ENCODE data around the gene KRTAP4-8. TPM values are rescaled to one million over a fixed set of nuclear protein-coding genes. Genes with fewer than 3 reads are reported as not detected.
"Not testable (repeated sequence)": the region's sequence is repeated elsewhere in the genome, so short reads cannot be mapped to it uniquely, and the experiment has no call there.

KRTAP4-8 gene
- total and polyA plus RNA-seq, 2 of the 13 experiments (the other 11 are each of a cell fraction or from before 2014, with no cell fraction given): not detected

DNA sequence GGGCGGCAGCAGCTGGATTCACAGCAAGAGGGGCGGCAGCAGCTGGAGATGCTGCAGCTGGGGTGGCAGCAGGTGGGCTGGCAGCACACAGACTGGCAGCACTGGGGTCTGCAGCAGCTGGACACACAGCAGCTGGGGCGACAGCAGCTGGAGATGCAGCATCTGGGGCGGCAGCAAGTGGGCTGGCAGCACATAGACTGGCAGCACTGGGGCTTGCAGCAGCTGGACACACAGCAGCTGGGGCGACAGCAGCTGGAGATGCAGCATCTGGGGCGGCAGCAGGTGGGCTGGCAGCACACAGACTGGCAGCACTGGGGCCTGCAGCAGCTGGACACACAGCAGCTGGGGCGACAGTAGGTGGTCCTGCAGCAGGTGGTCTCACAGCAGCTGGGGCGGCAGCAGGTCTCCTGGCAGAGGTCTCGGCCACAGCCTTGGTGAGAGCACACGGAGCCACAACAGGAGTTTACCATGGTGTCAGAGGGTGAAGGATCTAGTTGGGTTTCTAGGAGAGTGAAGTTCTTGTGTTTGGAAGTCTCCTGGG is 20.0 kb upstream of the KRTAP4-8 start, which contains the start of gene KRTAP4-11:
Gene KRTAP4-11, minus strand, starts transcription at position 528 of the 541 bp plus-strand sequence. Its CDS starts 58 bp downstream, at position 470.
- WGBS (ENCODE audit: low lambda C conversion rate): 0% methylated on average over 3 of the region's 10 CpGs
- BruUV-seq (replicated peaks); H3K36me3 ChIP-seq (replicated peaks in 1 of 2; ENCODE audit: control insufficient read depth in 1 of 2, insufficient read depth in 2 of 2, low read length in 2 of 2); ATAC-seq; H4K20me1 ChIP-seq (ENCODE audit: insufficient read depth, low read length); H3K4me1 ChIP-seq (ENCODE audit: insufficient read depth, low read length); FAIRE-seq; intact Hi-C loops (cut with micrococcal nuclease; ENCODE audit: unreplicated experiment); DNase-seq (ENCODE audit: low spot score); CTCF ChIA-PET (ENCODE audit: low intra/inter-chr PET ratio, low total read pairs); H3K9me3 ChIP-seq (ENCODE audit: low read length); H3K4me2 ChIP-seq (ENCODE audit: low read depth, low read length); H2AFZ ChIP-seq (ENCODE audit: low read length); H3K79me2 ChIP-seq (ENCODE audit: insufficient read depth, low read length); POLR2A ChIA-PET; H3K4me3 ChIP-seq (replicated peaks in 1 of 3; ENCODE audit: insufficient read depth in 1 of 3, low read depth in 2 of 3, low read length in 3 of 3); H3K27ac ChIP-seq (ENCODE audit: extremely low read length, insufficient read depth, low read length); H3K9ac ChIP-seq (ENCODE audit: insufficient read depth, low read depth, low read length); H3K27me3 ChIP-seq (ENCODE audit: control insufficient read depth in 1 of 2, insufficient read depth in 2 of 2, low read length in 2 of 2); in situ Hi-C loops (cut with HindIII; ENCODE audit: extremely low pct_ligation_motif_present, low pct_unique_long_range_greater_than_20kb): not testable (repeated sequence)

DNA sequence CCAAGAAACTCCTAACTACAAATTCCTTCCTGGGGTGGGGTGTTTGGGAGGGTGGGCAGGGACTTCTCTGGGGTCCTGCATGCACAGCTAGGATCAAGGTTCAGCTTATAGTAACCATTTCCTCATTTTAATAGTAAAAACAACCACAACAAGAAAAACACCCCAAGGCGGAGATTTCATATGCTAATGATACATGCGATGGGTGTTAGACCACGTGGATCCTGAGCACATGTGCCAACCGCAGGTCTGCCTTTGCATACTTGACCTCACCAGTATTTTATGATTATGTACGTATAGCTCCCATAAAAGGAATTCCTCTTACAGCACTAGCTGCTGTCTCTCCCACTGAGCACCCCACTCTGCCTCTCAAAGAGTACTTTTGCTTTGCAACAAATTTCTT is 18.4 kb upstream of the KRTAP4-8 start:
- ATAC-seq: no peak
- intact Hi-C loops (cut with micrococcal nuclease; ENCODE audit: unreplicated experiment): no loop called here
- BruUV-seq (replicated peaks): no TSS peak
- Histone ChIP-seq H3K79me2 (ENCODE audit: insufficient read depth, low read length) (no peaks in the 10 kb centered on the region), H3K4me2 (ENCODE audit: low read depth, low read length) (no peak overlapping the region), H3K4me1 (ENCODE audit: insufficient read depth, low read length) (no peaks in the 10 kb centered on the region), H3K27me3 (ENCODE audit: control insufficient read depth in 1 of 2, insufficient read depth in 2 of 2, low read length in 2 of 2) (peaks cover 0 to 4% of the 10 kb centered on the region in 2 experiments; a peak in 2 of 5 replicates), H2AFZ (ENCODE audit: low read length) (no peak overlapping the region), H3K27ac (ENCODE audit: extremely low read length, insufficient read depth, low read length) (no peak overlapping the region), H3K4me3 (replicated peaks in 1 of 3; ENCODE audit: insufficient read depth in 1 of 3, low read depth in 2 of 3, low read length in 3 of 3) (no peak overlapping the region), H4K20me1 (ENCODE audit: insufficient read depth, low read length) (no peaks in the 10 kb centered on the region), H3K9ac (ENCODE audit: insufficient read depth, low read depth, low read length) (no peak overlapping the region), H3K9me3 (ENCODE audit: low read length) (peaks cover 3% of the 10 kb centered on the region; the same call in 1 of the 2 replicates), H3K36me3 (replicated peaks in 1 of 2; ENCODE audit: control insufficient read depth in 1 of 2, insufficient read depth in 2 of 2, low read length in 2 of 2) (no peaks in the 10 kb centered on the region)
- CTCF ChIA-PET (ENCODE audit: low intra/inter-chr PET ratio, low total read pairs): no interaction called here
- WGBS (ENCODE audit: low lambda C conversion rate): 39% methylated on average over 5 of the region's 5 CpGs
- DNase-seq (ENCODE audit: low spot score): no peak
- POLR2A ChIA-PET: no interaction called here
- in situ Hi-C loops (cut with HindIII; ENCODE audit: extremely low pct_ligation_motif_present, low pct_unique_long_range_greater_than_20kb): no loop called here
- no peak for FAIRE-seq
- no peak for TF ChIP-seq PHB2 (IDR thresholded peaks at IDR 0.05; ENCODE audit: partially characterized antibody)
- TF ChIP-seq, protein P1, sequence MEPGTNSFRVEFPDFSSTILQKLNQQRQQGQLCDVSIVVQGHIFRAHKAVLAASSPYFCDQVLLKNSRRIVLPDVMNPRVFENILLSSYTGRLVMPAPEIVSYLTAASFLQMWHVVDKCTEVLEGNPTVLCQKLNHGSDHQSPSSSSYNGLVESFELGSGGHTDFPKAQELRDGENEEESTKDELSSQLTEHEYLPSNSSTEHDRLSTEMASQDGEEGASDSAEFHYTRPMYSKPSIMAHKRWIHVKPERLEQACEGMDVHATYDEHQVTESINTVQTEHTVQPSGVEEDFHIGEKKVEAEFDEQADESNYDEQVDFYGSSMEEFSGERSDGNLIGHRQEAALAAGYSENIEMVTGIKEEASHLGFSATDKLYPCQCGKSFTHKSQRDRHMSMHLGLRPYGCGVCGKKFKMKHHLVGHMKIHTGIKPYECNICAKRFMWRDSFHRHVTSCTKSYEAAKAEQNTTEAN (CRISPR knock-in tag; conservative IDR thresholded peaks at IDR 0.05): no peak
- no peak for TF ChIP-seq SMAD9 (CRISPR knock-in tag; IDR thresholded peaks at IDR 0.05)
- no peak for TF ChIP-seq ZNF282 (IDR thresholded peaks at IDR 0.05; ENCODE audit: partially characterized antibody)
- TF ChIP-seq, protein P2, sequence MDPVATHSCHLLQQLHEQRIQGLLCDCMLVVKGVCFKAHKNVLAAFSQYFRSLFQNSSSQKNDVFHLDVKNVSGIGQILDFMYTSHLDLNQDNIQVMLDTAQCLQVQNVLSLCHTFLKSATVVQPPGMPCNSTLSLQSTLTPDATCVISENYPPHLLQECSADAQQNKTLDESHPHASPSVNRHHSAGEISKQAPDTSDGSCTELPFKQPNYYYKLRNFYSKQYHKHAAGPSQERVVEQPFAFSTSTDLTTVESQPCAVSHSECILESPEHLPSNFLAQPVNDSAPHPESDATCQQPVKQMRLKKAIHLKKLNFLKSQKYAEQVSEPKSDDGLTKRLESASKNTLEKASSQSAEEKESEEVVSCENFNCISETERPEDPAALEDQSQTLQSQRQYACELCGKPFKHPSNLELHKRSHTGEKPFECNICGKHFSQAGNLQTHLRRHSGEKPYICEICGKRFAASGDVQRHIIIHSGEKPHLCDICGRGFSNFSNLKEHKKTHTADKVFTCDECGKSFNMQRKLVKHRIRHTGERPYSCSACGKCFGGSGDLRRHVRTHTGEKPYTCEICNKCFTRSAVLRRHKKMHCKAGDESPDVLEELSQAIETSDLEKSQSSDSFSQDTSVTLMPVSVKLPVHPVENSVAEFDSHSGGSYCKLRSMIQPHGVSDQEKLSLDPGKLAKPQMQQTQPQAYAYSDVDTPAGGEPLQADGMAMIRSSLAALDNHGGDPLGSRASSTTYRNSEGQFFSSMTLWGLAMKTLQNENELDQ (CRISPR knock-in tag; IDR thresholded peaks at IDR 0.05; ENCODE audit: borderline replicate concordance): no peak
- no peak for TF ChIP-seq MEIS1 (CRISPR knock-in tag; IDR thresholded peaks at IDR 0.05; ENCODE audit: borderline replicate concordance)
- TF ChIP-seq STAG1 (CRISPR knock-in tag; IDR thresholded peaks at IDR 0.05): no peak
- no peak for TF ChIP-seq RXRB (CRISPR knock-in tag; IDR thresholded peaks at IDR 0.05; ENCODE audit: borderline replicate concordance)
- TF ChIP-seq, protein P3, sequence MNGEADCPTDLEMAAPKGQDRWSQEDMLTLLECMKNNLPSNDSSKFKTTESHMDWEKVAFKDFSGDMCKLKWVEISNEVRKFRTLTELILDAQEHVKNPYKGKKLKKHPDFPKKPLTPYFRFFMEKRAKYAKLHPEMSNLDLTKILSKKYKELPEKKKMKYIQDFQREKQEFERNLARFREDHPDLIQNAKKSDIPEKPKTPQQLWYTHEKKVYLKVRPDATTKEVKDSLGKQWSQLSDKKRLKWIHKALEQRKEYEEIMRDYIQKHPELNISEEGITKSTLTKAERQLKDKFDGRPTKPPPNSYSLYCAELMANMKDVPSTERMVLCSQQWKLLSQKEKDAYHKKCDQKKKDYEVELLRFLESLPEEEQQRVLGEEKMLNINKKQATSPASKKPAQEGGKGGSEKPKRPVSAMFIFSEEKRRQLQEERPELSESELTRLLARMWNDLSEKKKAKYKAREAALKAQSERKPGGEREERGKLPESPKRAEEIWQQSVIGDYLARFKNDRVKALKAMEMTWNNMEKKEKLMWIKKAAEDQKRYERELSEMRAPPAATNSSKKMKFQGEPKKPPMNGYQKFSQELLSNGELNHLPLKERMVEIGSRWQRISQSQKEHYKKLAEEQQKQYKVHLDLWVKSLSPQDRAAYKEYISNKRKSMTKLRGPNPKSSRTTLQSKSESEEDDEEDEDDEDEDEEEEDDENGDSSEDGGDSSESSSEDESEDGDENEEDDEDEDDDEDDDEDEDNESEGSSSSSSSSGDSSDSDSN (CRISPR knock-in tag; IDR thresholded peaks at IDR 0.05): no peak
- TF ChIP-seq TCF7L2 (IDR thresholded peaks at IDR 0.05; ENCODE audit: low read depth, low read length): no peak
- no peak for TF ChIP-seq KAT7 (CRISPR knock-in tag; IDR thresholded peaks at IDR 0.05; ENCODE audit: borderline replicate concordance)
- TF ChIP-seq ATM (IDR thresholded peaks at IDR 0.05; ENCODE audit: borderline replicate concordance): no peak
- no peak for TF ChIP-seq ETV6 (CRISPR knock-in tag; conservative IDR thresholded peaks at IDR 0.05)

Measured in HepG2 (cell line).